VCaP (cell line): ENCODE data around the gene SLC6A17.

ENCODE experiments used
- H3K27ac ChIP-seq: fragments of 450-650 bp; 2 replicates; pipeline ENCODE4 v1.5.1; 2017
- TF ChIP-seq, protein P1 (sequence below): fragments of 450-650 bp; conservative IDR thresholded peaks from 2 replicates; pipeline ENCODE4 v1.5.1; 2017; ENCODE audit warnings: mild to moderate bottlenecking, moderate library complexity

Gene SLC6A17

DNA sequence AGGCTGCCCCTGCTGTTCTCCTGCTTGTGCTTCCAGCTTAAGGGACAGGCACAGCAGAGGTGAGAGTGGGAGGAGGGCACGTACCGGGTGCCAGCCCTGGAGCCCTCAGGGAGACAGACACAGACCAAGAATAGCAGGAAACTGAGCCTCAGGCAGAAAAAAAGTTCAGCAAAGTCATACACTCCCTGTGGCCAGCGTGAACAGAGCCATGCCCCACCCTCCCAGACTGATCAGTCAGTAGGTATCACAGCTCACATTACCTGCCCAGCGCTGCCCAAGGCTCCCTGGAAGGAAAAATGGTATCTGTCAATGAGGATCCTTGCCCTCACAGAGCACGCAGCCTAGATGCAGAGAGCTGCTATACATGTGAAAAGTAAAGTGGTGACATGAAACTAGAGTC is 36.7 kb upstream of the SLC6A17 start:
- H3K27ac ChIP-seq: no peak overlapping the region
- TF ChIP-seq, protein P1, sequence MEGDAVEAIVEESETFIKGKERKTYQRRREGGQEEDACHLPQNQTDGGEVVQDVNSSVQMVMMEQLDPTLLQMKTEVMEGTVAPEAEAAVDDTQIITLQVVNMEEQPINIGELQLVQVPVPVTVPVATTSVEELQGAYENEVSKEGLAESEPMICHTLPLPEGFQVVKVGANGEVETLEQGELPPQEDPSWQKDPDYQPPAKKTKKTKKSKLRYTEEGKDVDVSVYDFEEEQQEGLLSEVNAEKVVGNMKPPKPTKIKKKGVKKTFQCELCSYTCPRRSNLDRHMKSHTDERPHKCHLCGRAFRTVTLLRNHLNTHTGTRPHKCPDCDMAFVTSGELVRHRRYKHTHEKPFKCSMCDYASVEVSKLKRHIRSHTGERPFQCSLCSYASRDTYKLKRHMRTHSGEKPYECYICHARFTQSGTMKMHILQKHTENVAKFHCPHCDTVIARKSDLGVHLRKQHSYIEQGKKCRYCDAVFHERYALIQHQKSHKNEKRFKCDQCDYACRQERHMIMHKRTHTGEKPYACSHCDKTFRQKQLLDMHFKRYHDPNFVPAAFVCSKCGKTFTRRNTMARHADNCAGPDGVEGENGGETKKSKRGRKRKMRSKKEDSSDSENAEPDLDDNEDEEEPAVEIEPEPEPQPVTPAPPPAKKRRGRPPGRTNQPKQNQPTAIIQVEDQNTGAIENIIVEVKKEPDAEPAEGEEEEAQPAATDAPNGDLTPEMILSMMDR: no peak

DNA sequence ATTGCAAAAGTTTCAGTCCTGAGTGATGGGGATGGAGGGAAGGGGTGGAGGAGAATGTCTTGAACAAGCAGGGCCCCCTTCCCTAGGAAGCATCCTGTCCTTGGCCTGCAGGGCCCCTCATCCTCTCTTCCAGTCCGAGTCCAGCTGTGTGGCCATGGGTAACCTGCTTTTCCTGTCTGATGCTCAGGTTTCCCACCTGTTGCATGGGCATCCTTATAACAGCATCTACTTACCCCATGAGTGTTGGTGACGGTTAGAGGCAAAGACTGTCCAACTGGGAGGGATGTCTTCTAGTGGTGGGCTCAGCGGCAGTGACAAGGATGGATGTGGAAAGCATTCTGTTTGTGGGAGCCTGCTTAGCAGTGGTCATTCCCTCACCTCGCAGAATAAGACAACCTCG is 36.1 kb upstream of the SLC6A17 start:
- no peak overlapping the region for H3K27ac ChIP-seq
- TF ChIP-seq, protein P1: no peak

DNA sequence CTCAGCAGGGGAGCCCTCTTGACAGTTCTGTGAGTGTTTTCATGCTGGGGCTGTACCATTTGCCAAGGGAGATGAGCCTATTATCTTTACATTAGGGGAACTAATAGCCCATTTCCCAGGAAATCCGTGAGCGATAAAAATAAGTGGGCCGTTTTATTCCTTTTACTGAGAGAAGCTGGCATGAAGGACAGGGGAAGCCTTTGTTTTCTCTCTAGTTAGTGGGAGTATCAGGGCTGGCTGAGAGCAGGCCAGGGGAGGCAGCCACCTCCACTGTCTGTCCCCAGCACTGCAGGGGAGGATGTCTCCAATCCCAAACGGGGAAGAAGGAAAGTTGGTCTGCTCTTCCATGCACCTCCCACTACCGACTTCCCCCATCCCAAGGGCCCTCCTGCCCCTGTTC is 35.5 kb upstream of the SLC6A17 start:
- no peak overlapping the region for H3K27ac ChIP-seq
- TF ChIP-seq, protein P1: no peak

DNA sequence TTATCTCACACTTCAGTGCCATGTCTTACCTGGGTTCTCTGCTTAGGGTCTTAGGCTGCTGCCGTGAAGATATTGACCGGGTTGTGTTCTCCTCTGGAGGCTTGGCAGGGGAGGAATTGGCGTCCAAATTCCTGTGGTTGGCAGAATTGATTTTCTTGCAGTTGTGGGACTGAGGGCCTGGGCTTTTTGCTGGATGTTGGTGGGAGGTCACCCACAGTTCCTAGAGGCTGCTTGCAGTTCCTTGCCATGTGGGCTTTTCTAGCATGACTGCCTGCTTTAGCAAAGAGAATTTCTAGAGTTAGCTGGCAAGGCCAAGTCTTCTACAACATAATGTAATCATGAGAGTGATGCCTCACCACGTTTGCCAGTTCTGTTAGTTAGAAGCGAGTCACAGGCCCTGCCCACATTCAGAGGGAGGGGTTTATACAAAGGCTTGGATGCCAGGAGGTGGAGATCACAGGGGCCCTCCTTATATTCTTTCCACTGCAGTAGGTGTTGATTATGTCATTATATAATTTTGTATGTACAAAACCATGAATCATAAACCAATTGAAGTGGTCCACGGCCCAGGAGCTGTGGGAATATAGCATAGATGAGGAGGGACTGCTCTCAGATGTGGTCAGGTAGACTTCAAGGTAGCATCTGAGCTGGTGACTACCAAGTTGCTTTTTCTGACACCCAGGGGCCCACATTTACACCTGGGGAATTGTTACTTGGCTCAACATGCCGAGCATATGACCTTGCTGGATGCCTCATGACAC is 31.5 kb upstream of the SLC6A17 start:
- H3K27ac ChIP-seq: no peak overlapping the region
- TF ChIP-seq, protein P1: no peak

DNA sequence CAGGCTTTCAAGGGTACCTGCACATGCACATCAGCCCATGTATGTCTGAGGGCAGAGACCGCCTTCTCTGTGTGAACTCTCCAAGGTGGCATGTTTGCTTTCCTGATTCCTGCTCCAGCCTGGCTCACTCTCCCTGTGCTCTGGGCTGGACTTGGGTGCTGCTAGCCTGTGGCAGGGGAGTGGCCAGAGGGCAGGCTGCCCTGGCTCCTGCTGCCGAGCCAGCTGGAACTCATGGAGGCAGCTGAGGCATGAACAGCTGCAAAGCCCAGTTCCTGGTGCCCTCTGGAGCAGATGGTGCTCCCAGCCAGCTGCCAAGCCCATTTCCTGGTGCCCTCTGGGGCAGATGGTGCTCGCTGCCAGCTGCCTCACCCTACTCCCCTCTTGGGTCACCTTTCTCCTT is 30.5 kb upstream of the SLC6A17 start:
- TF ChIP-seq, protein P1: no peak
- no peak overlapping the region for H3K27ac ChIP-seq

DNA sequence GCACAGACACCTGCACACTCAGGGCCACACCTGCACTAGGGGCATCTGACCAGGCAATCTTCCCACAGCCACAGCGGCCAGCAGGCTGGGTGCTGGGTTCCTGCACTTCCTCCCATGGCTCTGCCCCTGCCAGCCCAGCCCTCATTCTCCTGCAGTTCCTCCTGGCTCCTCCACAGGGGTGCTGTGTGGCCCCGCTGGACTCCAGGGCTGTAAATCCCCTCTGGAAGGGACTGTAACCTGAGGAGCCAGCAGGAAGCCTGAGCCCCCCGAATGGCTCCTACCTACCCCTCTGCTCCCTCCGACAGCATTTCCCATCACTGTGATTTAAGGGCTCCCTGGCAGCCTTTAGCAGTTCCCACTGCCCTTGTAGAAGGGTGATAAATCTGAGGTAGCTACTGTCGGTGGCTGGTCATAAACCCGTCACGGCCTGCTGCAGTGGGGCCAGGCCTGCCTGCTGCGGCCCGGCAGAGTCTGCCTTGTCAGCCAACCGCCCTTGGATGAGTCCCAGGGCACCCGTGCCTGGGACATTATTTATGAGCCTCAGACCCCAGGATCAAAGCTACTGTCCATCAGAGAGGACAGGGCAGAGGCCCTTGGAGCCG is 29.2 kb upstream of the SLC6A17 start:
- H3K27ac ChIP-seq: no peak overlapping the region
- TF ChIP-seq, protein P1: no peak

DNA sequence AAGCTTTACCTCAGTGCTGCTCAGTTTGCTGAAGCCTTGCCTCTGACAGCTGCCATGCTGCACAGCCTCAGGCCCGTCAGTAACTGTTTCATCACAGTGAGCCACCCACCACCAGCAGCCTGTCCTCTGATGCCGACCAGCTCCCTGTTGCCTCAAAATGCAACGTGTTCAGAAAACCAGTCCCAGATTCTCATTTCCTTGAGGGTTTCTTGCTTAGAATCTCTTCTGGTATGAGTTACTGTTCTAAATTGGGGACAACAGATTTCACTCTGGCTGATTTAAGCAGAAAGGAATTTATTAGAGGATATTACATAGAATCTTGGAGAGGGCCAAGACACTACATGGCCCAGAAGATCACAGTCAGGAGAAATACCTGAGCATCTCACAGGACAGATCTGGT is 27.1 kb upstream of the SLC6A17 start:
- H3K27ac ChIP-seq: no peak overlapping the region
- TF ChIP-seq, protein P1: no peak
